ENCODE results near the gene REEP1. TPM values are rescaled to one million over a fixed set of nuclear protein-coding genes. Genes with fewer than 3 reads are reported as not detected.
"Not testable (repeated sequence)": the region's sequence is repeated elsewhere in the genome, so short reads cannot be mapped to it uniquely, and the experiment has no call there.

REEP1 gene
- total RNA-seq, 1 experiment from 2014 or later = not detected

DNA sequence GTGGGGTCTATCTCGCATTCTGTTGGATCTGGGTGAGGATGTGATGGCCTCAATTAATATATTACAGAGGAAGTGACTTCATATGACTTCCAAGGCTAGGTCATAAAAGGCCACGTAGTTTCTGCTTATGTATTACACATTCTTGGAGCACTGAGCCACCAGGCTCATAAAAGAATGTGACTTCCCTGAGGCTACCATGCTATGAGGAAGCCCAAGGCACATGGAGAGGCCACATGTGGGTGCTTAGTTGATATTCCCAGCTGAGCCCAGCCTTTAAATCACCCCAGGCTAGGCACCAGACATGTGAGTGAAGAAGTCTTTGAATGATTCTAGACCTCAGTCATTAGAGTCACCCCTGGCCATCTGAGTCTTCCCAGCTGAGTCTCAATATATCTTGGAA, 13.3 kb upstream of the REEP1 start:
- no peak for DNase-seq (ENCODE audit: extremely low read depth, low read depth)

DNA sequence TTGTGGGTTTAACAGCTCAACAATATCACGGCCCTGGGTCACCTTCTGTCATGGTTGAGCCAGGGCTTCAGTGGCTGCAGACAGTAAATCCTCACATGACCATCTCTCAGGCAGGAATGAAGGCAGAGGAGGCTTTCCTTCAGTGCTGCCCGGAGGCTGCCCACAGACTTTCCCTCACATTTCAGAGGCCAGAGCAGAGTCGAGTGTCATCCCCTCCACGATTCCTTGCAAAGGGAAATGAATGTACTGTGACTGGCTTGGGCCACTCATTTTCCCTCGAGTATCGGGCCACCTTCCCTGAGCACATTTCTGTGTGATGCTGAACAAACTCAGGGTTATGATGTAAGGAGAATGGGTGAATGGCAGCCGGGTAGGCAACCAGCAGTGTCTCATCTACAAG, 10.0 kb upstream of the REEP1 start:
- no peak for DNase-seq (ENCODE audit: extremely low read depth, low read depth)

DNA sequence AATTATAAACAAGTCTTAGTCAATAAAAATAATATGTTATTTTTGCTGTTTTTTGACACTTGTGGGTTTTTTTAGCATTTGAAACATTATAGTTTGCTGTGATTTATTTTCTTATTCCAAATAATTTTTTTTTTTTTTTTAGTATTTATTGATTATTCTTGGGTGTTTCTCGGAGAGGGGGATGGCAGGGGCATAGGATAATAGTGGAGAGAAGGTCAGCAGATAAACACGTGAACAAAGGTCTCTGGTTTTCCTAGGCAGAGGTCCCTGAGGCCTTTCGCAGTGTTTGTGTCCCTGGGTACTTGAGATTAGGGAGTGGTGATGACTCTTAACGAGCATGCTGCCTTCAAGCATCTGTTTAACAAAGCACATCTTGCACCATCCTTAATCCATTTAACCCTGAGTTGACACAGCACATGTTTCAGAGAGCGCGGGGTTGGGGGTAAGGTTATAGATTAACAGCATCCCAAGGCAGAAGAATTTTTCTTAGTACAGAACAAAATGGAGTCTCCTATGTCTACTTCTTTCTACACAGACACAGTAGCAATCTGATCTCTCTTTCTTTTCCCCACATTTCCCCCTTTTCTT, 8.5 kb upstream of the REEP1 start:
- not testable (repeated sequence) for DNase-seq (ENCODE audit: extremely low read depth, low read depth)

DNA sequence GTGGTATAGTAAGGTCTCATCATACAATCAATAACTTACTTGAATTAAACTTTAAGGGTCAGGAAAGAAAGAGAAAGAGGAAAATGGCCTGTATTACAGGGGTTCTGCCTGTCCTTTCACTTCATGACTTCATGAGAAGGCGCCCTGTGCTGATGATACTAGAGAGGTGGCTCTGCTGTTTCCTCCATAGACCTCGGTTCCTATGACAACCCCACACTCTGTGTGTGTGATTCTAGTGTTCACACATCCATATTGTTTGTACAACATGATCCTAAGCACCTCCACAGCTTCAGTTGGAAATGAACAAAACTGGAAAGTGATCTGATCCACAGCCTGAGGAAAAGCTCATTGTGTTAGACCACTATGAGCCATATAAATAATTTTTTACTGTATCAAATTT, 7.0 kb upstream of the REEP1 start:
- no peak for DNase-seq (ENCODE audit: extremely low read depth, low read depth)

GRCh38 chr2:86342488-86342887, 5.1 kb upstream of the REEP1 start:
- DNase-seq (ENCODE audit: extremely low read depth, low read depth) = no peak

DNA sequence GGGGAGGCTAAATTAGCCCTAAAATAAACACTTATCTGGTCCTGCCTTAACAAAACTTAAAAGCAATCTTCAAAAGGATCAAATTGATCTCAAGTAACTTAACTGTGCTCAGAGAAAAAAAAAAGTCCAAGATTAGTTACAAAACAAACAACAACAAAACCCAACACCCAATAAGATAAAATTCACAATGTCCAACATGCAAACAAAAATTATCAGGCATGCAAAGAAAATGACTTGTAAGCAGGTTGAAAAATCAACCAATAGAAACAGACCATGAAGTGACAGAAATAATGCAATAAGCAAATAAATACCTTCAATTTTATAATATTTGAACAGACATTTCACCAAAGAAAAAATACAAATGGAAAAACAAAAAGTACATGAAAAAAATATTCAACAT, 4.0 kb upstream of the REEP1 start:
- DNase-seq (ENCODE audit: extremely low read depth, low read depth) = no peak

DNA sequence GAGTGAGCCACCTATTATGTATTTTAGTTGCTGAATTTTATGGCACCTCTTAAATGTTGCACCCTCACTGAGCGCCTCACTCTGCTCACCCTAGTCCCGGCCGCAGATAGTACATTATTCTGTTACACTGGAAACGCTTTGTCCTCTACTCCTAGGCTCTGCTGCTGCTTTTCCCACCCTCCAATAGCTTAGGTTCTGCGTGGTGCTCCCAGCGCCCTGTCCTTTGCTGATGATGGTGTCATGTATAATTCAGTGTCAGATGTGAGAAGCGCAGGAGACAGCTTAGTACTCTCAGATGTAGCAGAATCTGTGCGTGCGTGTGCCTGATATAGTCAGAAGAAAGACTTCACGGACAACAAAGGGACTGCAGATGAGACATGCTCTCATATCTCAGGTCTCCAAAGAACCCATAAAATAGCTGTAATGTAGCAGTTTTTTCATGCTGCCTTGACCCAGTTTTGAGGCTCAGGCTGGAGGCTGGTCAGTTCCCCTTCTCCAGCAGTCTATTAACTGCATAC, 1.4 kb upstream of the REEP1 start:
- DNase-seq (ENCODE audit: extremely low read depth, low read depth) = no peak

DNA sequence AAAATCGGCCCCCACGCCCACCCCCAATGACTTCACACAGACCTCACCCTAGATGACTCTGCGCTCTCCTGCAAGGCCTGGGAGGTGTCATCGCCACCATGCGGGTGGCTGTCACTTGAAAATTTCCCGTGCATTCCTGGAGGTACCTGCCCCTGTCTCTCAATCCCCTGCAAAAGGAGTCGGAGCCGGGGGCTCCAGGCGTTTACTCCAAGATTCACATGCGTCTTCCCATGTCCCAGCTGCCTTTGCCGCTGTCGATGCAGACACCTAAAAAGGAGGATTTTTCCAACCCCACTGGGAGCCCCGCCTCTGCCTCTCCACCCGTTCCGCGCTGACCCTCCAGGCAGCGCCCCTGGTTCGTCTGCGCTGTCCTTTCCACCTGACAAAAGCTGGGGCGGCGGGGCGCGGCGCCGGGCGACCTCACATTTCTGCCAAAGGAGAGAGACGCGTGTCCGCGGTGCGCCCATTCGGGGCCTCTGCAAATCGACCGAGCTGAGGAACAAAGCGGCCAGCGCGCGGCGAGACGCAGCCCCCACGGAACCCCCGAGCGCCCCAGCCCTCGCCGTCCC, 667 bp downstream of the REEP1 start:
- DNase-seq (ENCODE audit: extremely low read depth, low read depth) = no peak

DNA sequence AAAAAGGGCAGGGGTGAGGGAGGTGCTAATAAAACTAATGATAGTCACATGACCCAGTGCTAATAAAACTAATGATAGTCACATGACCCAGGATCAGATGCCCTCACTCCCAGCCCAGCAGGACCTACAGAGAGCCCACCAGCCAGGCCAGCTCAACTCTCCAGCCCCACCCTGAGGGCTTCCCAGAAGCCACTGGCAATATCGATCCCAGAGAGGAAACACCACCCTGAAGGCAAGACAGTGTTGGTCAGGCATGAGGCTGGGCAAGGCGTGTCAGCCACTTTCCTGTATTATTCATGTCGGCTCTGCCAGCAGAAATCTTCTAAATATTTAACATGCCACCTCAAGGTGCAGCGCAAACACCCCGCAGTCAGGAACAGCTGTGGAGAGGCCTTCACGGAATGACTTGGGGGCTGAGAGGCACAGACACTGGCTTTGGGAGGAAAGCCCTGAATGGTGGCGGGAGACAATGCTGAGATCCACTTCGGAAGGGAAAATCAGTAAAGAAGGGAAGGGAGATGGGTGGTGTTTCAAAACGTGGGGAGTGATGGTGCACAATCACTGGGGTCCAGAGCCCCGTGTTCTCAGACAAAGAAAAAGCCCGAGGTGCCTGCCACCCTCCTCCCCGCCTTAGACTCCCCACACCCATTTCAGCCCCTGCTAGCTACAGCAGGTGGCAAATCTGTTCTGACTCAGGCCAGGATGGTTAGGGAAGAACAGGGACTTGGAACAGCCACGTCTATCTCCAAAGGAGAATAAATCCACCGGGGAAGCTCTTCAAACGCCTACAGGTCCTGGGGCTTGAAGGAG, 1.4 kb downstream of the REEP1 start:
- DNase-seq (ENCODE audit: extremely low read depth, low read depth) = no peak

- DNase-seq (ENCODE audit: extremely low read depth, low read depth) = no peak
Measured at GRCh38 chr2:86333378-86333777, 4.0 kb downstream of the REEP1 start.

DNA sequence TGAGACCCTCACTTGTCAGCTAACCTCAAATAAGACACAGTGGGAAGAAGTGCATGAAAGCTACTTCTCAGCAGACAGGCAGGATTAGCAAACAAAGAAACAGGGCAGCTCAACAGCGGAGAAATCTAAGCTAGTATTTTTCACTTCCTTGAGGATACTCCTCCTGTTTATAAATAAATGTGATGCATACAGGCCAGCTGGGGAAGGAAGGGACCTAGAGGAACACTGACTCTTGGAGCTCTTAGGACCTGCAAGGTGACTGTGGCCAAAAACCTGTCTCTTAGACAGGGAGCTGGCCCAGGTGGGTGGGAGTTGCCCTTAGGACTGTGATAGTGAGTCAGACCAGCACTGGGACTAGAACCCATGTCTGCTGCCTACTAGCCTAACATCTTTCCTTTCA, 4.8 kb downstream of the REEP1 start:
- DNase-seq (ENCODE audit: extremely low read depth, low read depth) = no peak

DNA sequence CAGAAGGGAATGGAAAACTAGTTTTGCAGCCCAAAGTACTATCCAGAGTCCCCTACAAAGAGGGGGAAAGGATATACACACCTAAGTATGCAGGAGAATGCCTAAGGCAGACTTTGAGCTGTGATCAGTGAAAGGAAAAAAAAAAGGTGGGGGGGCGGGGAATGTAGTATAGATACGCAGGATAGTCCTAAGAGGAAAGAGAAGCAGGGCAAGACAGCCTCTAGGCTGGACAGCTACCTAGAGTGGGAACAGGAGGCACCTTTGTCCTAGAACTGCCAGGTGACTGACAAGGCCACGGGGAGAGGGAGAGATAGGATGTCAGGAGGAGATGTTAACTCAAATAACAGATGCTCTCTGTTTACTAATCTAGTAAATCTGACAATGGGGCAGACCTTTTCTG, 6.0 kb downstream of the REEP1 start:
- no peak for DNase-seq (ENCODE audit: extremely low read depth, low read depth)

DNA sequence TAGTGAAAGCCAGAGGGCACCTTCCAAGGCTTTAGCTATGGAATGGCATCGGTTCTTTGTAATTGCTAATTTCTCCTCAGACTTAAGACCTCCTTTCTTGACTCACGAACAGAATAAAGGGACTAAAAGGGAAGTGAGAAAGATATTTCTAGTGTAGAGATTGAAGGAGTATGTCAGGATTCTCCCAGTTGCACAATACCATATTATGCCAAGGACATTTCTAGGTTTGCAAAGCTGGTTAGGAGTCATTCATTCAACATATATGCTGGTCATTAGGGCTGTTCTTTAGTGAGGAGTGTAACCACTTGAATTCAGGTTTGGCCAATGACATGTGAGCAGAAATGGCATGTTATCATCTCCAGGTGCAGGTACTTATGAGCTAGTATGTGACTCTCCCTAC, 7.4 kb downstream of the REEP1 start:
- no peak for DNase-seq (ENCODE audit: extremely low read depth, low read depth)

DNA sequence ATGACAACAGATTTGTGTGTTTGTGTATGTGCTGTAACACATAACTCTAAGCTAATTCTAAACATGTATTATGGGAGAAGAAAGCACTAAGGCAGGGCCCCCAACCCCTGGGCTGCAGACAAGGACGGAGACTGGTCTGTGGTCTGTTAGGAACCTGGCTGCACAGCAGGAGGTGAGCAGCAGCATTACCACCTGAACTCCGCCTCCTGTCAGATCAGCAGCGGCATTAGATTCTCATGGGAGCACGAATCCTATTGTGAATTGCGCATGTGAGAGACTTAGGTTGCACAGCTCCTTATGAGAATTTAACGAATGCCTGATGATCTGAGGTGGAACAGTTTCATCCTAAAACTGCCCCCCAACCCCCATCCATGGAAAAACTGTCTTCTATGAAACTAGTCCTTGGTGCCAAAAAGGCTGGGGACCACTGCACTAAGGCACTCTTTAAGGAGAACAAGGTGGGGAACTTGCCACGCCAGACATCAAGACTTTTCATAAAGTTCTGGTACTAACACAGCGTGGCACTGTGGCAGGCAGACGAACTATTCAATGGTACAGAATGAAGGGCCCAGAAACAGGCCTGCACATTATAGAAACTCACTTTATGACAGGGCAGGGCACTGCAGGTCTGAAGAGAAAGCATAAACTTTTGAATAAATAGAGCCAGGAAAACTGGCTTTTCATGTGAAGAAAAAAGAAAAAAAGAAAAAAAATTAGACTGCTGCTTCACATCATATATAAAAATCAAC, 14.0 kb downstream of the REEP1 start:
- no peak for DNase-seq (ENCODE audit: extremely low read depth, low read depth)

- DNase-seq (ENCODE audit: extremely low read depth, low read depth) = no peak
Measured at GRCh38 chr2:86319700-86320580, 17.5 kb downstream of the REEP1 start.

- DNase-seq (ENCODE audit: extremely low read depth, low read depth) = no peak
Measured at GRCh38 chr2:86315084-86315483, 22.3 kb downstream of the REEP1 start.

GRCh38 chr2:86314125-86314524, 23.3 kb downstream of the REEP1 start:
- DNase-seq (ENCODE audit: extremely low read depth, low read depth) = no peak

- DNase-seq (ENCODE audit: extremely low read depth, low read depth) = no peak
Measured at GRCh38 chr2:86313341-86313740, 24.1 kb downstream of the REEP1 start.

DNA sequence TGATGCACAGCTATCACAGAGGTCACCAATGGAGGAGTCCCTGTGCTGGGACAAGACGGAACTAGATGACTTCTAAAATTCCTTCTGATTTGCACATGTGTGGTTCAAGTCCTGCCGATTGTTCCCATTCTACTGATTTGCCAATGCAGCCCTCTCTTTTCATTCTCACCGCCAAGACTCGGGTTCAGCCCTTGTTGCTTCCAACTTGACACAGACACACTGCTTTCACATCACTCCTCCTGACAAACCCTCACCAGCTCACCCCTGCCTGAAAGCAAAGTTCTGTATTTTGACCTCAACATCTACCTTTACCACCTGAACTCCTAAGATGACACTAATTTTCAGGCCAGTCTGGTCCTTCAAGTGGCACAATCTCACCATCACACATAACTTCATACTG, 25.5 kb downstream of the REEP1 start:
- no peak for DNase-seq (ENCODE audit: extremely low read depth, low read depth)

DNA sequence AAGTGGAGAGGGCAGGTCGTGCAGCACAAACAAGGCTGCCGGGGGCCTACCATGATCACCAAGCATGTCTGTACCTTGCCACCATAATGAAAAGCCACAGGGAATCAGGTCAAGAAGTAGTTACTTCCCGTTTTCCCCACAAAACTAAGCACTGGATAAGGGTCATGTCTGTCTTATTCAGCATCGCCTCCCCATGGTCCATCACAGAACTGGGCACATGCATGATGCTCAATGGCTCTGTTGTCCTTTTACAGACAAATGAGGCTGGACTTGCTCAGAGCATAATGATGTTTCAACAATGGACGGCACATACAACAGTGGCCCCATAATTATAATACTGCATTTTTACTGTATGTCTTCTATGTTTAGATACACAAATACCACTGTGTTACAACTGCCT, 27.5 kb downstream of the REEP1 start:
- DNase-seq (ENCODE audit: extremely low read depth, low read depth) = no peak
